GM12891 (cell line): ENCODE measurements around the gene B9D2.

Source experiments
- DNase-seq: peaks from one replicate; pipeline ENCODE4 v3.0.0; 2011; ENCODE audit warnings: low spot score; ENCODE audit not compliant: insufficient read length
- FAIRE-seq: peaks from 2 replicates; lab custom pipeline; 2011; peaks lifted over from hg19 to GRCh38; lab: Jason Lieb, UNC
- PAX5 ChIP-seq: IDR thresholded peaks from 2 replicates; pipeline ENCODE4 v1.6.1; 2011; ENCODE audit warnings: low read length, moderate library complexity, mild to moderate bottlenecking; ENCODE audit not compliant: insufficient read depth, severe bottlenecking
- POLR2A ChIP-seq: IDR thresholded peaks from 2 replicates; pipeline ENCODE4 v1.6.1; 2011; ENCODE audit warnings: low read depth, low read length, control low read depth
- POLR2AphosphoS5 ChIP-seq: IDR thresholded peaks from 2 replicates; pipeline ENCODE4 v1.6.1; 2011; ENCODE audit warnings: low read depth, low read length, control low read depth
- POU2F2 ChIP-seq: IDR thresholded peaks from 2 replicates; pipeline ENCODE4 v1.6.1; 2011; ENCODE audit warnings: low read depth, mild to moderate bottlenecking, control low read depth, low read length, moderate library complexity
- SPI1 ChIP-seq: IDR thresholded peaks from 2 replicates; pipeline ENCODE4 v1.6.1; 2011; ENCODE audit warnings: low read depth, low read length, control low read depth
- TAF1 ChIP-seq: IDR thresholded peaks from 2 replicates; pipeline ENCODE4 v1.6.1; 2011; ENCODE audit warnings: low read depth, low read length, control low read depth

Gene B9D2

DNA sequence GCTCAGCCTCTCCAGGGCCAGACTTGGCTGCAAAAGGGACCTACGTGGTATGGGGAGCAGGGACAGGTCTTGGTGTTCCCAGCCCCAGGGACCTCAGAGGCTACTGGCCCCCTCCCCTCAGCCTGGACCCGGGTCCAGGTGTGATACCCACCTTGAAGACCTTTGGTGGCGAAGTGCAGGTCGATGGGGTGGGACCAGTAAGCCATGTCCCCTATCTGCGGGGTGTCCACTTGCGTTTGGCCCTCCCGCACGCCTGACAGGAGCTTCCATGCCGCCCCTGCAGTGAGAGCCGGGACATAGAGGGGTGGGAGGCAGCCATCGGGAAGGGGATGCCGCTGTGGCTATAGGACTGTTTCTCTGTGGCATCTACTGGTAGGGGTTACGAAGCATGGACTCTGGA, 6.2 kb downstream of the B9D2 start:
- no peak for FAIRE-seq
- no peak for DNase-seq
- TF ChIP-seq PAX5 (no peak), TAF1 (no peak), POLR2AphosphoS5 (no peak), SPI1 (no peak), POU2F2 (no peak)

DNA sequence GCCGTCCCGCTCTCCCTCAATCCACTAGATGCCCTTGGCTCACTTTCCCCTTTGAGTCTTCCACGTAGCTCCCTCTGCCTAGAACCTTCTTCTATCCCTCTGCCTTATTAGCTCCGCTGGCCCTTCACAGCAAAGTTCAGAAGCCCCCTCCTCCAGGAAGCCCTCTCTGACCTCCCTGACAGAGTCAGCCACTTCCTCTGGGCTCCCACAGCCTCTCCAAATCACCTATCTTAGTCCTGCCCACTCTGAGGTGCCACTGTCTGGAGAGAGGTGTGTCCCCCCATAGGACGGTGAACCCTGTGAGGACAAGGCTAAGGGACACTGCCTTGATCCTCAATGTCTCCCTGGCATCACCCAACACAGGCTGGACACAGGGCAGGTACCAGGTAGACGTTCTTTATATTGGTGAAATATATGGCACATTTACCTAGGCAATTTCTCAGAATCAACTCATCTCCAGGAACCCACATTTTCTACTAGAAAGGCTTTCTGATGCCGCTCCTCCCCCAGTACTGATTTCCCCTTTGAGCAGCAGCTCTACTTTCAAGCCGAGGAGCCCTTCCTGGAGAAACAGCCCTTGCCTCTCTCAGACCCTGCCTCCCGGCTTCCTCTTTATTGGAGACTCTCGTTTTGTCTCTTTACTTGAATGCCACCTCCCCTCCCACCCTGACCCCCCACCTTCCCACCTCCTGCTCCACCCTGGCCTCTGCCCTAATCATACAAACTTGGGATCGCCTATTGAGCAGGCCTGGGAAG, 6.8 kb downstream of the B9D2 start:
- FAIRE-seq (no peak), DNase-seq (no peak)
- TF ChIP-seq POLR2AphosphoS5 (no peak), PAX5 (no peak), TAF1 (no peak), POLR2A (no peak), POU2F2 (no peak), SPI1 (no peak)

DNA sequence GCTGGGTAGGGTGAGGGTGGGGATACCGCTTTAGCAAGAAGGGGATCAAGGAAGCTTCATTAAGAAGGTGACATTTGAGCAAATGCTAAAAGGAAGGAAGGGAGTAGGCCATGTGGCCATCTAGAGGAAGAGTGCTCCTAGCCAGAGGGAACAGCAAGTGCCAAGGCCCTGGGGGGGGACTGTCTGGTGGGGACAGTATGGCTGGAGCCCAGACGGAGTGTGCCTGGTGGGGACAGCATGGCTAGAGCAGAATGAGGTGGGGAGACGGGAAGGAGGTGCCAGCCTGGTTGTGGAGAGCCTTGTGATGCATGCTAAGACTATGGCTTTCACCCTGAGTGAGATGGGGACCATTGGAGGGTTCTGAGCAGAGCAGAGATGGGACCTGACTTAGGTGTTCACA, 8.1 kb downstream of the B9D2 start:
- no peak for TF ChIP-seq TAF1
- TF ChIP-seq POU2F2: no peak
- TF ChIP-seq POLR2A: no peak
- TF ChIP-seq POLR2AphosphoS5: no peak
- TF ChIP-seq SPI1: no peak
- no peak for TF ChIP-seq PAX5
- FAIRE-seq (no peak), DNase-seq (no peak)

DNA sequence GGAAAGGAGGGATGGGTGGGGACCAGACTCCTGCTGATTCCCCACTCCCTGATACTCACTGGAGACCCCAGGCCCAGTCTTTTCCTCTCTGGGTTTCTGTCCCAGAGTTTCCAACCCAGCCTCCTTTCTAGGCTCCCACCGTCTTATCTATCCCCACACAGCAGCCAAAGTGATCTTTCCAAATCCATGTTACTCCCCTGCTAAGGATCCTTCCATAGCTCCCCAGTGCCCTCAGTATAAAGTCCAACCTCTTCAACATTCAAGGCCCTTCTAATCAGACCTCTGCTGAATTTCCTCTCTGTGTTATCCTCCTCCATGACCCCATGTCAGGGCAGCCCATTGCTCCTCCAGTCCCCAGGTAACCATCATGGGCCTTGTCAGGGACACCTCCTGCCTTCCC, 8.9 kb downstream of the B9D2 start:
- DNase-seq (no peak), FAIRE-seq (no peak)

DNA sequence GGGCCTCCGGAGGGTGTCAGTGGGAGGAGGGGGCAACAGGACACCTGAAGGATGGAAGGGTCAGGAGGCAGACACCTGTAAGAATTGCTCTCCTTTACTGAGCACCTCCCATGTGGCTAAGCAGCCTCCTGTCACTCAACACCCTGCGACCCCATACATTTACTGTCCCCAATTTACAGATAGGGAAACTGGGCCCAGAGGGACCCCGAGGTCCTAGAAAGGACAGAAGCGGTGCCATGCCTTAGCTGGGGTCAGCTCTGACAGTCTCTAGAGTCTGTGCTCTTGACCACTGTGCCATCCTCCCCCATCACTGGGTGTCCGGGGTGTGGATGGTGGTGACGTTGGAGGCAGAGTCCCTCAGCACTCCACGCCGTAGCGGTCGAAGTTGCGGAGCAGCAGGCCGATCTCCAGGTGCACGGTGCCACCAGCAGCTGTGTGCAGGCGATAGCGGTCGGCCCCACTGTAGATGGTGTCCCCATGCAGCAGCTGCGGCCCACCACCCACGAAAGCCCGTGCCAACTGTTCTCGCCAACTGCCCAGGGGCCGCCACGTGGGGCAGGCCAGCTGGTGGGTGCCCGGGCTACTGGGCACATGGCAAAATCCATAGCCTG, 9.5 kb downstream of the B9D2 start:
- FAIRE-seq: no peak
- no peak for DNase-seq
- no peak for TF ChIP-seq POU2F2
- no peak for TF ChIP-seq PAX5
- no peak for TF ChIP-seq TAF1
- no peak for TF ChIP-seq SPI1
- no peak for TF ChIP-seq POLR2A
- TF ChIP-seq POLR2AphosphoS5: no peak

More for the DNA sequence above, 8.9 kb downstream of the B9D2 start:
- TF ChIP-seq SPI1: no peak
- no peak for TF ChIP-seq POU2F2
- no peak for TF ChIP-seq TAF1
- no peak for TF ChIP-seq PAX5
- no peak for TF ChIP-seq POLR2AphosphoS5
- no peak for TF ChIP-seq POLR2A

DNA sequence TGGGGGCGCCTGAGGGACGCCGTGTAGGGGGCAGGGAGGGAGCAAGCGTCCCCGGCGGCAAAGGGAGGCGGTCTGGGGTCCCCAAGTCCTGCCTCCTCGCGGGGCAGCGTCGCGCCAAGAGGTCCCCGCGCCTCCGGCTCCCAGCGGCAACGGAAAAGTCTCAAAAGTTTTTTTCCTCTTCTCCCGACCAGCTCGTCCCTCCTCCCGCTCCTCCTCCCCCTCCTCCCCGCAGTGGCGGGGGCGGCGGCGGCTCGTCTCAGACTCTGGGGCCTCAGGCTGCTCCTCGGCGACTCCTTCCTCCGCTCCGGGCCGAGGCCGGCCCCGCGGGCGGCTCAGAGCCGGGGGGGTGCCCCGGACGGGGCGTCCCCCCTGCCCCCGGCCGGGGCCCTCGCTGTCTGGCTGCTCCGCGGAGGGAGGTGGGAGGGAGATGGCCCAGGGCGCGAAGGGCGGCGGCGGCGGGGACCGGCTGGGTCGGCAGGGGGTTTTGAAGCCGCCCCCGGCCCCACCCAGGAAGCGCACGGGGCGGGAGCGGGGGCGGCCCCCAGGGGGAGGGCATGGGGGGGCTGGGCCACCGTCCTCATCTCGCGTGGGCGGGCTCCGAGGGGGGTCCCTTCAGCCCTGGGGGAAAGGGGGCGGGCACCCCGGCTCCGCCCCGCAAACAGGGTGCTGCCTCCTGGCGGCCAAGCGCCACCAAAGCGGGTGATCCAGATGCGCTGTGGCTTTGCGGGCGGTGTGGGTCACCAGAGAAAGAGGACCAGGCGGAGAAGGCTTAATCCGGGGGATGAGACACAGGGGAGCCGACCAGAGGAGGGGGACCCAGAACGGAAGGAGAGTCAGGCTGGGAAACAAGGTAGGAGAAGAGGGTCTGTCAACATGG, 10.2 kb downstream of the B9D2 start, which contains the start of gene TGFB1:
TSS of gene TGFB1 (minus strand) at position 457 of the 877 bp plus-strand sequence. CDS start 878 bp downstream, outside the sequence.
- TF ChIP-seq POLR2A: peak; percentile 58; the same call in 1 of the 2 replicates
- TF ChIP-seq SPI1: no peak
- DNase-seq (peak; percentile 97), FAIRE-seq (peak; percentile 94)

DNA sequence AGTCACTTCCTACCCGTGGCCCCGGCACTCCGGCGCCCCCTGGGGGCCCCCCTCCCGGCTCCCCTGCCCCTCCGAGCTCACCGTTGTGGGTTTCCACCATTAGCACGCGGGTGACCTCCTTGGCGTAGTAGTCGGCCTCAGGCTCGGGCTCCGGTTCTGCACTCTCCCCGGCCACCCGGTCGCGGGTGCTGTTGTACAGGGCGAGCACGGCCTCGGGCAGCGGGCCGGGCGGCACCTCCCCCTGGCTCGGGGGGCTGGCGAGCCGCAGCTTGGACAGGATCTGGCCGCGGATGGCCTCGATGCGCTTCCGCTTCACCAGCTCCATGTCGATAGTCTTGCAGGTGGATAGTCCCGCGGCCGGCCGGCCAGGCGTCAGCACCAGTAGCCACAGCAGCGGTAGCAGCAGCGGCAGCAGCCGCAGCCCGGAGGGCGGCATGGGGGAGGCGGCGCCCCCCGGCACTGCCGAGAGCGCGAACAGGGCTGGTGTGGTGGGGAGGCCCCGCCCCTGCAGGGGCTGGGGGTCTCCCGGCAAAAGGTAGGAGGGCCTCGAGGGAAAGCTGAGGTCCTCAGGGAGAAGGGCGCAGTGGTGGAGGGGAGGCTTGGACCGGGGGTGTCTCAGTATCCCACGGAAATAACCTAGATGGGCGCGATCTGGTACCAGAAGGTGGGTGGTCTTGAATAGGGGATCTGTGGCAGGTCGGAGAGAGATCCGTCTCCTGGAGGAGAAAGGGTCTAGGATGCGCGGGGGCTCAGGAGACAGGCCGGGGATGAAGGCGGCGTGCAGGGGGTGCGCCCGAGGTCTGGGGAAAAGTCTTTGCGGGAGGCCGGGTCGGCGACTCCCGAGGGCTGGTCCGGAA, 11.1 kb downstream of the B9D2 start:
- no peak for TF ChIP-seq POLR2AphosphoS5
- TF ChIP-seq PAX5: no peak
- TF ChIP-seq POLR2A: no peak
- no peak; the same call in 1 of the 2 replicates for TF ChIP-seq TAF1
- no peak; the same call in 1 of the 2 replicates for TF ChIP-seq POU2F2
- no peak; the same call in 1 of the 2 replicates for TF ChIP-seq SPI1
- DNase-seq (peak; percentile 74), FAIRE-seq (peak; percentile 85)

DNA sequence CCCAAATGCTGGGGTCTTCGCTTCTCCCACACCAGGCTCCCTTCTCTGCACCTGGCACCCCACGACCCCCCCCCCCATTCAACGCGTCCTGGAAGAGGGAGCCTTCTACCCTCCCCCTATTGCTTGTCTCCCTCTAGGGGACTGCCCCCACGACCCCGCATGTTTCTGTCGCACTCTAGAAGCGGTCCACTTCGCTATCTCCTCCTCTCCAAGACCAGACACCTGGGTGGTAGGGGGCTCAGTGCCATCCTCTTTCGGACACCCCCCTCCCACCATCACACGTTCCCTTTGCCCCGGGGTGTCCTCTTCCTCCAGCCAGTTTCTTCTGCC, 11.7 kb downstream of the B9D2 start:
- DNase-seq (no peak), FAIRE-seq (no peak)
- no peak for TF ChIP-seq POLR2A
- TF ChIP-seq POU2F2: no peak
- no peak for TF ChIP-seq TAF1
- TF ChIP-seq SPI1: no peak
- TF ChIP-seq PAX5: no peak
- TF ChIP-seq POLR2AphosphoS5: no peak
